Hematopoietic multipotent progenitor cell treated with erythropoietin and hydrocortisone succinate and interleukin-3 and kit ligand, for 17 days (in vitro differentiated cells): Measurements from ENCODE around the gene P2RX3.
A peak's percentile ranks its signal among the peaks of the same experiment; 100 is the strongest.
"Not testable (repeated sequence)": the region's sequence is repeated elsewhere in the genome, so short reads cannot be mapped to it uniquely, and the experiment has no call there.

ENCODE experiments used
- DNase-seq: peaks from one replicate; pipeline ENCODE4 v3.0.0-alpha.2; 2015; ENCODE audit warnings: low spot score

P2RX3 gene

DNA sequence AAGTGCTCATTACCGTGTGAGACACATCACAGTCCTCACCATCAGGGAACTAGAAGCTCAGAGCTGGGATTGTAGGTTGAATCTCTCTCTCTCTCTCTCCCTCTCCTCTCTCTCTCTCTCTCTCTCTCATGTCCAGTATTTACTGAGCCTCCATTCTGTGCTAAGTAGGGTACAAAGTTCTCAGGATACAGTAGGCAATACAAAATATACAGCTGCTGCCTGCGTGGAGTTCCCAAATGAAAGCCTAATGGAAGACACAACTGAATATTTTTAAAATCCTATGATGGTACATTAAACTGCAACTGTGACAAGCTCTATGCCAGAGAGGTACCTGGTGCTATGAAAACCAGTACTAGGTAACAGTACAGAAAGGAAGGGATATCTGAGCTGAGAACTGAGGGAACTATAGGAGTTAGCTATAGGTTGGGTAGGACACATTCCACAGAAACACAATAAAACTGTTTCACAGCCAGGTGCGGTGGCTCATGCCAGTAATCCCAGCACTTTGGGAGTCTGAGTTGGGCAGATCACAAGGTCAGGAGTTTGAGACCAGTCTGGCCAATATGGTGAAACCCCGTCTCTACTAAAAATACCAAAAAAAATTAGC is 61.9 kb downstream of the P2RX3 start:
- no peak for DNase-seq

DNA sequence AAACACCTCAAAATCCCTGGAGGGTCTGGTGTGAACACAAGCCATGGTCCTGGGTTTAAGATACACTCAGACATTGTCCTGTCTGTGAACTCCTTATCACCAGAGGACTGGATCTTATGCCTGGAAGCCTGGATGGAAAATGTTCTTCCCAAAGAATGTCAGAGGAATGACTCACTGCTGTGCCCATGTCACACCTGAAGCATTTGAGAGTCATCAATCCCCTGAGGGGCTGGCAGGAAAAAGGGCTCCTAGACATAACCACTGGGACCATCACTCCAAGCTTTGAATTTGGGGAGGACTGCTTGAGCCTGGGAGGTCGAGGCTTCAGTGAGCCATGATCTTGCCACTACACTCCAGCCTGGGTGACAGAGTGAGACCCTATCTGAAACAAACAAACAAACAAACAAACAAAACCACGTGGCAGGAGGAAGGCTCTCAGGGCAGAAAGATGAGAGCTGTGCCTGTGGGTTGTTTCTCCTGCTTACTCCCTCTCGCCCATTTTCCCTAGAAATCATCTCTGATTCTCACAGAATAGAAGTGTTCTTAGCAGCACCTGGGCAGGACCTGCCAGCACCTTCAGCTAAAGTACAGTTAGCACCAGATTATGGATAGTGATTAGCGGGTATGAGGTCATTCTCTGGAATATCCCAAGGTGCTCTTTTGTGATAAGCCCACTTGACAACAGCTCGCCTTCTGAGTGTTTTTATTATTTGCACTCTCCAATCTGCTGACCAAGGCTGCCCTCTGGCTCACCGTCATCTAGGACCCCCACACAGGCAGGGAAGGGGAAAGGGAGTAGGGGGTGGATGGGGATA is 64.2 kb downstream of the P2RX3 start:
- peak; percentile 43 for DNase-seq

DNA sequence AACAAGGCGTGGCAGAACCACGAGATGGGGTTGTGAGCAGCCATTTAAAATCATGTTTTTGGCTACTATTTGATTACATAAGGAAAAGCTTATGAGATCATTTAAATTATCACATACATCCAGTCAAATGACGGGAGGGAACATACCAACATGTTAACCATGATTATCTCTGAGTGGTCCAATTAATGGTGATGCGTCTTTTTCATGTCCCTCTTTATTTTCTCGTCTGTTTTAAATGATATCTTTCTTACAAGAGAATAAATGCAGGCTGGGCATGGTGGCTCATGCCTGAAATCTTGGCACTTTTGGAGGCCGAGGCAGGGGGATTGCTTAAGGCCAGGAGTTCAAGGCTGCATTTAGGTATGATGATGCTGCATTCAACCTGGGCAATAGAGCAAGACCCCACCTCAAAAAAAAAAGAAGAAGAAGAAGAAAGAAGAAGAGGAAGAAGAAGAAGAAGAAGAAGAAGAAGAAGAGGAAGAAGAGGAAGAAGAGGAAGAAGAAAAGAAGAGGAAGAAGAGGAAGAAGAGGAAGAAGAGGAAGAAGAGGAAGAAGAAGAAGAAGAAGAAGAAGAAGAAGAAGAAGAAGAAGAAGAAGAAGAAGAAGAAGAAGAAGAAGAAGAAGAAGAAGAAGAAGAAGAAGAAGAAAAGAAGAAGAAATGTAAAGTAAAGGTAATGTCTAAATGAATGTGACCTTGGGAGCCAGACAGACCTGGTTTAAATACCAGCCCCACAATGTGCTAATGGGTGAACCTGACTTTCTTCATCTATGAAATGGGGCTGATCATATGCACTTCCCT is 65.0 kb downstream of the P2RX3 start:
- DNase-seq: not testable (repeated sequence)

DNA sequence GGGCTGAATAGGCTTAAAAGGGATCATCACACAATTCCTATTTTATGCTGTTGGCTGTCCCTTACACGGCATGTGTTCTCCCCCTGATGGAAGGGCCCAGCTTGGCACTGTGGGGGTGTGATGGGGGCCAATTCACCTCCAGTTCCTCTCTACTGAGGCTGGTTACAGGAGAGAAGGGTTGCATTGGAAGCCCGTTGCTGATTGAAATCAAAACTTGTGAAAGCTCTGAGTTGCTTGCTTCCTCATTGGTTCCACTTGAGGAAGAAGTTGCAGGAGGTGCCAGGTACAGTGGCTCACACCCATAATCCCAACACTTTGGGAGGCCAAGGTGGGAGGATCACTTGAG is 65.6 kb downstream of the P2RX3 start:
- DNase-seq: no peak

DNA sequence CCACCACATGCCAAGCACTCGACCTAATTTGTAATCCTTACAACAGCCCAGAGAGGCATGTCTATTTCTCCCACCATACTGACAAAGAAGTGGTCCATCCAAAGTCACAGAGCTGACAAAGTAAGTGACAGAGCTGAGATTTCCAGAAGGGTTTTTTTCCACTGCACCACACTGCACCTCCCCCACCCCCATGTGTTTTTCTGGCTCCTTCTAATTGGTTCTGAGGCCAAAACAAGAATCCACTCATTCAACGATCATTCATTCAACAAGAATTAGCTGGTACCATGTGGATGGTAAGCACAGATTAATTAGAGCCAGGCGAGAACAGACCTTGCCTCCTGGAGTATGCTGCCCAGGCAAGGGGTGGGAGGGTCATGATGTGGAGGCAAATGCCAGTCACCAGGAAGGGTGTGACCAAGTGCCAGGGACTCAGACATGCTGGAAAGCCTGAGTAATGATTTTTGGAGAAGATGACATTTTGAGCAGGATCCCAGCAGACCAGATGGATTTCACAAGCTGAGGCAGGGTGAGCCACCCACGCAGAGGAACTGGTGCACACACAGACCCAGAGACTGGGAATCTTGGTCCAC is 67.2 kb downstream of the P2RX3 start:
- DNase-seq: no peak

DNA sequence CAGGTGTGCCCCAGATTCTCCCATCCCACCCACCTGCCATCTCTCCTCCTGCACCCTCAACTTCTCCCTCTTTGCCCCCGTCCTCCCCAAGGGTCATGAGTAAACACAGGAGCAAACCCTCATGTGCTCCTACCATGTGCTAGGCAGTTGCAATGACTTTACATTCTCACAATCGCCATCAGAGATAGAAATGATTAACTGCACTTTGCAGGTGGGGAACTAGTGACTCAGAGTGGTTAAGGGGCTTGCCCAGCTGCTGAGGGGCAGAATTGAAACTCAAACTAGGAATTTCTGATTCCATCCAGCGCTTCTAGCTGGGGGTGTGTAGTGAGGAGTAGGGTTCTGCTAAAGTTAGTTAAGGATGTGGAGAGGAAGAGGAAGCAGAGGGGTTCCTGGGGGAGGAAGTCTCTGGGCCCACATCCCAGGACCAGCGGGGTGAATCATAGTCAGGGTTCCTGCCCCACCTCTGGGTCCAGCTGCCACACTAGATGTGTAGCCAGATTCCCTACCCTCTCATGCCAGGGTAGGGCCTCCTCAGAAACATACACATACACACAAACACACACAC is 68.3 kb downstream of the P2RX3 start:
- no peak for DNase-seq

DNA sequence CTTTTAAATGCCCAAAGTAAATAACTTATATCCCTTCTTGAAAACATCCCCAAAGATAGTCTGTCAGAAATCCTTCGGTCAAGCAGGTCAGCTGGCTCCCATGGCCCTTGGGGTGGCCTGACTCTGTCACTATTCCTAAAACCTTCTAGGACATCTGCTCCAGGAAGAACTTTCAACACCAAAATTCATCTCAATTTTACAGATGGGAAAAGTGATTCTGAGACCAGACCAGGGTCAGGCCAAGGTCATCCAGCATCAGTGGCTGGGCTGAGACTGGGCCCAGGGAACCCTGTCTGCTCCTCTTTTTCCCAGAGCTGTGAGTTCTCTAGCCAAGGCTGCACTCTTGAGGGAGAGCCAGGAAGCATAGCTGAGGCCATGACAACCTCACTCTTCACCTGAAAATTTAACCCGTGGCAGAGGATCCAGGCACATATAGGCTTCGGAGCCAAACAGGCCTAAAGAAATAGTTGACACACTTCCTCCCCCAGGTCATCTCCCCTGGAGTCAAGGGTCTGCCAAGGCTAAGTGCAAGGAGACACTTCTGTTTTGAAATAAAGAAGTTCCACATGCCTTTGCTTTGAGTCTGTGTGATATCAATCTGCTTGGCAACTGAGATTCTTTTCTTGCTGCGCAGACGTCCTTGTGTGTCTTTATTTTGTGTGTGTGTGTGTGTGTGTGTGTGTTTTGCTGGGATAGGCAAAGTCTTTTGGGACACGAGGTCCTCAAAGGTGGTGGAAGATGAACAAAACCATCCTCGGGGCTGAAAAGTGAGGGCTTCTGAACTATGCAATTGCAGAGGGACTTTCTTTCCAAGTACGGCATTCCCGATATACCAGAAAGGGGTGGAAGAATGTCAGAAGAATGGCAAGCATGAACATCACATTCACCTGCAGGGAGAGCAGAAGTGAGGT is 69.1 kb downstream of the P2RX3 start:
- DNase-seq: no peak

DNA sequence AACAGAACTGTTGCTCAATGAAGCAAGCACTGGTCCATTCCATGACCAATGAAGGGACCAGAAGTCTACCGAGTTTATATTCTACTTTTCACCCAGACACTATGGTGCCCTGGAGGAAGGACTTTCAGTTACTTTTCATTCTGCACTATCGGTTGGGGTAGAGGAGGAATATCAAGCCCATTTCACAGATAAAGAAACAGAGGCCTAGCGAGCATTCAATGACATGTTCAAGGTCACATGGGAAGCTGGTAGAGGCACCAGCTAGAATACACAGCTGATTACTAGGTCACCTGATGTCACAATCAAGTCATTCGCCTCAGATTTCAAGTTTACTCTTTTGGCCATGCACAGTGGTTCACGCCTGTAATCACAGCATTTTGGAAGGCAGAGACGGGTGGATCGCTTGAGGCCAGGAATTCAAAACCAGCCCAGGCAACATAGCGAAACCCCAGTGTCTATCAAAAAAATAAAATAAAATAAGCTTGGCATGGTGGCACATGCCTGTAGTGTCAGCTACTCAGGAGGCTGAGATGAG is 69.9 kb downstream of the P2RX3 start:
- DNase-seq: no peak

DNA sequence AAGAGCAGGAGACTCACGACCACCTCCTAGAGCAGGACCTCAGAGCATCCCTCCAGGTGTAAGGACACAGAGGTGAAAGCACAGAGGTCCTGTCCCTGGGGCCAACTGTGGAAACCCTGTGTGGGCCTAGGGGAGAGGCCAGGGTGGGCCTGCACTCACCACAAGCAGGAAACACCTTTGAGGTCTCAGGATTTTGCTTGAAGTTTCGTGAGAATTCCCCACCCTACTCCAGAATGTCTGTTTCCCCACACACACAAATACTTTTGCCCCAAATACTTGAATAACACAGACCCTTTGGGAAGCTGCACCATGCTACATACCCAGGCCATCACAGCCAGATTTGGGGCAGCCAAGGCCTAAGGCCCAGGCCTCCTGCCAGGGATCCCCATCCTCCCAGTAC is 70.6 kb downstream of the P2RX3 start:
- no peak for DNase-seq

DNA sequence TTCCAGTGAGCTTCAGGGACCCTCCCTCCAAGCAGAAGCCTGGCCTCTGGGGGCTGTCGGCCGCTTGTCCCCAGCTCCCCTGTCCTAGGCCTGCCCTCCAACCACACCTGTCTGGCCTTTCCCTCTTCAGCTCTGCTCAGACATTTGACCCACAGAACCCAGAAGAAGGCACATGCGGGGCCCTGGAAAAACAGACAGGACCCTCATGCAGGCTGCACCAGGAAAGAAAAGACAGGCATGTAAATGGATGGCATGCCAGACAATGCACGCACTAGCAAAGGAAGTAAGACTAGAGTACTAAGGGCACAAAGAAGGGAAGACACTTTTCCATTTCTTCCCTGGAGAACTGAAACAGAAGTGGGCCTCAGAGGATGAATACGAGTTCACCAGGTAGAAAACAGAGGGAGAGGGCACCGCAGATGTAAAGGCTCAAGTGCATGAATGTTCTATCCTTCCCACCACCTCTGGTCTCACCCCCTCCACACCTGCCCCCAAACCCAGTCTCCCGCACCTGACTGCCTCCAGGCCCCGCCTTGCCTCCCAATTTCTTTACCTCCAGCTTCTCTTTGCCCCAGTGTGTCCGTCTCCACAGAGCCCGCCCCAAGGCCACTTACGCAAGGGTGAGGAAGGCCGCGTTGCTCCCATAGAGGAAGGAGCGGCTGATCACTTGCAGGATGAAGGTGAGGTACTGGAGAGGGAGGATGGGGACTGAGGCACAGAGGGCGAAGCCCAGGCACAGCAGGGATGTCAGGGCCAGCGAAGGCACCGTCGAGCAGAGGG is 71.4 kb downstream of the P2RX3 start:
- no peak for DNase-seq

DNA sequence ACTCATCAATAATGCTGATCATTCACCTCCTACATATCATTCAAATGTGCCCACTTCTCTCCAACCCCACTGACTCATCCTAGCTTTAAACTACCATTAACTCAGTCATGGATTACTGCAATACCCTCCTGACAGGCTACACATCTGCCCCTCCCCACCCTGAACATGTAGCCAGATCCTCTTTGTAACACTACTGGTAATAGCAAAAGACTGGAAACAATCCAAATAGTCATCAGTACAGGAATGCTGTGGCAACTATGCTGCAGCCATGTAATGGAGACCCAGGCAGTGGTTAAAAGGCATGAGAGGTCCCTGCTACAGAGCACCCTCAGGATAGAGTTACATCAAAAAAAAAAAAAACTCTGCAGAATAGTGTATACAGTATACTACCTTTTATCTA is 72.1 kb downstream of the P2RX3 start:
- DNase-seq: no peak

DNA sequence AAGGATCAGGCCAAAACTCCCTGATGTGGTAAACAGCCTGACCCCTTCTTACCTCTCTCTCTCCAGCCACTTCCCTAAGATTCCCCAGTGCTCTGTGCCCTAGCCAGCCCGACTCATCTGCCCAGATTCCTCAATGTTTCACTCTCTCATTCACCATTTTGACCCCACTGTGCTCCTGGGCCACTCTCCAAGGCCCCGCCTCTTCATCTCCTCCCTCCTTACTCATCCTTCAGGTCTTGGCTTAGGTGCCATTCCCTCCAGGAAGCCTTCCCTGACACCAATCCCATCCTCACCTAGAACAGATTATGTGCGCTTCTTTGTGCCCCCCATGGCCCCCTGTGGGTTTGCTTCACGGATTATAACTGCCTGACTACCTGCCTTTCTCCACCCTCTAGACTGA is 75.5 kb downstream of the P2RX3 start:
- DNase-seq: no peak

DNA sequence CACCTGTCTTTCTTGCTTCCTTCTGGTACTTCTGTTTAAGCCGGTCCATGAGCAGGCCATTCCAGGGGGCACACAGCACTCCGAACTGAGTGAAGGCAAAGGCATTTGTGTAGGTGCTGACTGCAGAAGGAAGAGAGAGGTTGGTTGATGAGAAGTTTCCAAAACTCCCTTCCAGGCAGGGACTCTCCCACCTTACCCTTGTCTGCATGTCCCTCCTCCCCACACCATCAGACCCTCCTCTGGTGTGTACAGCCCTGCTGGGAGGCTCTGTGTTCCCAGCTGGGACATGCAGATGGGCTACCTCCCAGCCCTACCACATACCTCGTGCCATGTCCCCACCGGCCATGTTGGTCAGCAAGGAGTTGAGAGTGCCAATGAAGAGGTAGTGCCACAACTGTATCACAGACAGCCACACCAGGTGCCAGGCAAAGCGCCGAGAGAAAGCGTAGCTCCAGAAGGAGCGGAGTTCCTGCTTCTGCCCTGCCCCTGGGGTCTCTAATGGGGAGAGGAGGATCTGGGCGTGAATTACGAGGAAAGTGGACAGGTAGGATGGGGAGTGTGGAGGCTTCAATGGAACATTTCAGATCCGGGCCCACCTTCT is 76.6 kb downstream of the P2RX3 start:
- no peak for DNase-seq

DNA sequence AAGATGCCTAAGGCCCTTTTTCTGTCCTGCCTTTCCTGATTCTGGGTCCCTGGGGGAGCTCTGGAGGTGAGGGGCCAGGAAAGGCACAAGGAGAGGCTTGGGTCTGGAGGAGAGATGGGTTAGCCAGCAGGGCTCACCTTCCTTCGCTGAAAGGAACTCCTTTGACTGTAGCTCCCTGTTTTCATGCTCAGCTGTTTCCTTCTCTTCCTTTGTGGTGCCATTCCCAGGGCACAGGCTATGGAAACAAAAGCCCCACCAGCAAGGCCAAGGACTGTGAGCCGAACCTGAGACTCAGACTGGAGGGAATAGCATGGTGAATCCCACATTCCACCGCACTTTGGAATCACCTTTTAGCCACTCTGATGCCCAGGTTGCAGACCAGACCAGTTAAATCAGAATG is 78.3 kb downstream of the P2RX3 start:
- DNase-seq: no peak

DNA sequence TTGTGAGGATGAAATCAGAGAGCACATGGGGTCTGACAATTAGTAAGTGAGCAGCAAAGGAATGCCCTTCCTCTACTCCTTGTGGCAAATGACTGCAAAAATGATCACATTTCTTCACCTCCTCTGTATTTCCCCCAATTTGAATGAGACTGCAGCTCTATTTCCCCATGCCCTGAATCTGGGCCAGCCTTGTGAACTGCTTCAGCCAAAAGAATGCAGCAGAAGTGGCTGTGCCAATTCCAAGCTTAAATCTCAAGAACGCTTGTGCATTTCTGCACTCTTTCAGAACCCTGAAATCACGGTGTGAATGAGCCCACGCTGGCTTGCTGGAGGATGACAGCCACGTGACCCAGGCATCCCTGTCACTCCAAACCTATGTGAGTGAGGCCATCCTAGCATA is 78.9 kb downstream of the P2RX3 start:
- DNase-seq: no peak

DNA sequence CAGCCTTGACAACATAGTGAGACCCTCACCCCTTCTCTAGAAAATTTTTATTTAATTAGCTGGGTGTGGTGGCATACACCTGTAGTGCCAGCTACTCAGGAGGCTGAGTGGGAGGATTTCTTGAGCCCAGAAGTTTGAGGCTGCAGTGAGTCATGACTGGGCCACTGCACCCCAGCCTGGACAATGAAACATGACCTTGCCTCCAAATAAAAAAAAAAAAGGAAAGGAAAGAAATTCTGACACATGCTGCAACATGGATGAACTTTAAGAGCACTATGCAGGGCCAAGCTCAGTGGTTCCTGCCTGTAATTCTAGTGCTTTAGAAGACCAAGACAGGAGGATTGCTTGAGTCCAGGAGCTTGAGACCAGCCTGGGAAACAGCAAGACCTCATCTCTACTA is 80.0 kb downstream of the P2RX3 start:
- DNase-seq: no peak

DNA sequence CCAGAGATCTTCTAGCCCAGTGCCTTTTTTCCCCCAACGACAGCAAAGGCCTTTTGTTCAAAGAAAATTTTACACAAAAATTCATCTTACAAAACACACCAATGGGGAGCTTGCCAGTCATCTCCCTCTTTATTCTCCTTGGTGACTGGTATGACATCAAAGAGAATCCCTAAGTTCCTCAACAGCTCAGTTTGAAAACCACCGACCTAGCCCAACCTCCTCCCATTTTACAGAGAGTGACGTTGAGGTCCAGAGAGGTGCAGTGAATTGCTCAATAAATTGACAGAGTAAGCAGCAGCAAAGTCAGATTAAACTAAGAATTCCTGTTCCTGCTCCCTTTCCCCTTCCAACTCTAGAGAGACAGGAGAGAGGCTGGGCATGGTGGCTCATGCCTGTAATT is 81.0 kb downstream of the P2RX3 start:
- DNase-seq: no peak

DNA sequence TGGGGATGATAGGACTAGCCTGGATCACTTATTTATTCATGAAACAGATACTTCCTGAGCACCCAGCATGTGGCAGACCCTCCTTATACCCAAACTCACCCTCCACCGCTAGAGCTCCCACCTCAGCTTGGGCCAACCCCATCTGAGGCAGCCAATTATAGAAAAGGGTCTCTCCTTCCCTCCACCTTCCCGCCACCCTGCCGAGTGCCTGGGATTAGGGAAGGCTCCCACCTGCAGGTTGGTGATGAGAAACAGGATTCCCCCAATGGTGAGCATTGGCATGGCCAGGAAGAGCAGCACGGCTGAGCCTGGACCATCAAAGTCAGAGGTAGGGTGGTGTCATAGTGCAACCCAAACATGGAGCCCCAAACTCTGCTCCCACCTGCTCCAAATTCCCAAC is 82.9 kb downstream of the P2RX3 start:
- no peak for DNase-seq

DNA sequence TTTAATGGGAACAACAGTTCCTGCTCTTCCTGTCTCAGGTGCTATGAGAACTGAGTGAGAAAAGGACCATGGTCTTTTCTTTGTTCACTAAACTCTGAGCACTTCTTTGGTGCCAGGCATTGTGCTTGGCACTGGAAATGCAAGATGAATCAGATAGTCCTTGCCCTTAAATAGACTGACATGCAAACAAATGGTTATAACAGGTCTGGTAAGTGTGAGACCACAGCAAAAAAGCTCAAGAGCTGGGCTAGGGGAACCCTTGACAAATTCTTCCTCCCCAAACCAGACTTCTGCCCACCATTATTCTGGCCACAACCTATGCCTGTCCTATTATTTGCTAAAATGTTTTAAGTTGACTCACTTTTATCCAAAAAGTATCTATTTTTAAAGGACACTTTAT is 83.7 kb downstream of the P2RX3 start:
- DNase-seq: peak; percentile 14
